ENCODE measurements around the gene KCNA10.

- TF ChIP-seq SUZ12 (IDR thresholded peaks at IDR 0.05; ENCODE audit: extremely low read depth, insufficient read depth, insufficient read length) (no peak), YY1 (IDR thresholded peaks at IDR 0.05; ENCODE audit: insufficient read depth, insufficient read length) (no peak)
Measured at GRCh38 chr1:110526201-110526780, 7.3 kb upstream of the KCNA10 start.
